ENCODE measurements around the gene MMP28. TPM values are rescaled to one million over a fixed set of nuclear protein-coding genes. Genes with fewer than 3 reads are reported as not detected.

Gene MMP28
- total and polyA plus RNA-seq, 10 of the 15 experiments (the other 5 are each of a cell fraction or from before 2014, with no cell fraction given): not detected

DNA sequence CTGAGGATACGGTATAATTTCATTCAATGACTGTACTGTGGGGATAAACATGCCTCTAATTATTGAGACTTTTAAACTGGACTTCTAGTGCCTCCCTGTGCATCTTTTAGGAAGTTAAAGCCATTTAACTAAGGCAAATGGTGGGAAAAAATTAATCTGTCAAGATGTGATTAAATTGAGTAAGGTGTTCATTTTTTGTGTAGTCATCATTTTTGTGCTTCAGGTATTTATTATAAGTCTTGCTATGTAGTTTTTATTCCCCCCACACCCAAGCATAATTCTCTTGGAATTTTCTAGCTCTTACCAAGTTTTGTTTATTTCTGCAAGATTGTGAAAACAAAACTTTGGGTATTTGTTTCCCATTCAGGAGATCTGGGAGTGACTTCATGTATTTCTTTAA, 24.0 kb upstream of the MMP28 start:
- ATAC-seq (no peak), FAIRE-seq (no peak), DNase-seq (ENCODE audit: low read depth, low spot score) (no peak)
- 43% methylated on average over 1 of the region's 1 CpG for WGBS (ENCODE audit: insufficient coverage, insufficient replicate concordance, low lambda C conversion rate, missing lambda C conversion rate)
- RAD21 ChIA-PET (ENCODE audit: unreplicated experiment): interaction anchor here (1.3 kb wide), 1 partner anchor 9 kb away, joined by 4 read pairs; no protein-coding TSS in a partner anchor
- in situ Hi-C loops (cut with MboI): no loop called here
- Histone ChIP-seq H3K9me3 (replicated peaks; ENCODE audit: control insufficient read depth, insufficient read depth, low read length) (no peaks in the 10 kb centered on the region), H3K9ac (ENCODE audit: control insufficient read depth, insufficient read depth, low read length) (no peak overlapping the region), H3K36me3 (ENCODE audit: control insufficient read depth in 2 of 2, insufficient read depth in 2 of 2, low read length in 1 of 2) (peaks cover 0 to 30% of the 10 kb centered on the region in 2 experiments), H2AFZ (ENCODE audit: control insufficient read depth, low read depth, low read length) (no peak overlapping the region), H3K4me1 (ENCODE audit: control insufficient read depth, insufficient read depth, low read length) (no peaks in the 10 kb centered on the region), H3K27ac (ENCODE audit: control insufficient read depth, insufficient read depth) (no peak overlapping the region), H4K20me1 (ENCODE audit: control insufficient read depth, insufficient read depth) (no peaks in the 10 kb centered on the region), H3K27me3 (replicated peaks in 1 of 2; ENCODE audit: control insufficient read depth in 2 of 2, insufficient read depth in 2 of 2, low read length in 1 of 2) (no peaks in the 10 kb centered on the region), H3K4me2 (ENCODE audit: control insufficient read depth, insufficient read depth) (no peak overlapping the region), H3K4me3 (no peak overlapping the region), H3K79me2 (ENCODE audit: control insufficient read depth, insufficient read depth, low read length) (peaks cover 31% of the 10 kb centered on the region)
- SMC1A ChIA-PET (ENCODE audit: uncharacterized antibody, unreplicated experiment): interaction anchor here (1.1 to 2.0 kb wide), 8 partner anchors 9 to 150 kb away, joined by 3 to 11 read pairs (median 5); partner anchors contain the start of gene TAF15
- intact Hi-C loops (cut with micrococcal nuclease; ENCODE audit: unreplicated experiment): no loop called here
- CTCF ChIA-PET: interaction anchor here (0.9 to 2.6 kb wide), 9 partner anchors 9 to 667 kb away, joined by 3 to 11 read pairs (median 4); partner anchors contain the start of gene TAF15
- BruUV-seq (replicated peaks): no TSS peak
- POLR2A ChIA-PET: interaction anchor here (0.9 kb wide), 1 partner anchor 14 kb away, joined by 3 read pairs; no protein-coding TSS in a partner anchor
- TF ChIP-seq ZBTB40 (IDR thresholded peaks at IDR 0.05; ENCODE audit: borderline replicate concordance) (no peak), ATF7 (IDR thresholded peaks at IDR 0.05; ENCODE audit: low read depth) (no peak), PRDM15 (CRISPR knock-in tag; IDR thresholded peaks at IDR 0.05) (no peak), BCL11A (IDR thresholded peaks at IDR 0.05; ENCODE audit: low read depth, low read length) (no peak), NR2F1 (conservative IDR thresholded peaks at IDR 0.05) (no peak), E2F4 (IDR thresholded peaks at IDR 0.05; ENCODE audit: low read depth, low read length) (no peak), NFYB (IDR thresholded peaks at IDR 0.05; ENCODE audit: insufficient read depth, low read depth, low read length) (no peak), NBN (IDR thresholded peaks at IDR 0.05) (no peak), DPF2 (IDR thresholded peaks at IDR 0.05) (no peak)
- TF ChIP-seq, protein P1, sequence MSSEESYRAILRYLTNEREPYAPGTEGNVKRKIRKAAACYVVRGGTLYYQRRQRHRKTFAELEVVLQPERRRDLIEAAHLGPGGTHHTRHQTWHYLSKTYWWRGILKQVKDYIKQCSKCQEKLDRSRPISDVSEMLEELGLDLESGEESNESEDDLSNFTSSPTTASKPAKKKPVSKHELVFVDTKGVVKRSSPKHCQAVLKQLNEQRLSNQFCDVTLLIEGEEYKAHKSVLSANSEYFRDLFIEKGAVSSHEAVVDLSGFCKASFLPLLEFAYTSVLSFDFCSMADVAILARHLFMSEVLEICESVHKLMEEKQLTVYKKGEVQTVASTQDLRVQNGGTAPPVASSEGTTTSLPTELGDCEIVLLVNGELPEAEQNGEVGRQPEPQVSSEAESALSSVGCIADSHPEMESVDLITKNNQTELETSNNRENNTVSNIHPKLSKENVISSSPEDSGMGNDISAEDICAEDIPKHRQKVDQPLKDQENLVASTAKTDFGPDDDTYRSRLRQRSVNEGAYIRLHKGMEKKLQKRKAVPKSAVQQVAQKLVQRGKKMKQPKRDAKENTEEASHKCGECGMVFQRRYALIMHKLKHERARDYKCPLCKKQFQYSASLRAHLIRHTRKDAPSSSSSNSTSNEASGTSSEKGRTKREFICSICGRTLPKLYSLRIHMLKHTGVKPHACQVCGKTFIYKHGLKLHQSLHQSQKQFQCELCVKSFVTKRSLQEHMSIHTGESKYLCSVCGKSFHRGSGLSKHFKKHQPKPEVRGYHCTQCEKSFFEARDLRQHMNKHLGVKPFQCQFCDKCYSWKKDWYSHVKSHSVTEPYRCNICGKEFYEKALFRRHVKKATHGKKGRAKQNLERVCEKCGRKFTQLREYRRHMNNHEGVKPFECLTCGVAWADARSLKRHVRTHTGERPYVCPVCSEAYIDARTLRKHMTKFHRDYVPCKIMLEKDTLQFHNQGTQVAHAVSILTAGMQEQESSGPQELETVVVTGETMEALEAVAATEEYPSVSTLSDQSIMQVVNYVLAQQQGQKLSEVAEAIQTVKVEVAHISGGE (CRISPR knock-in tag; IDR thresholded peaks at IDR 0.05): no peak
